Esophagus (tissue), 2 donors: ENCODE data around the gene SPEN. TPM values are rescaled to one million over a fixed set of nuclear protein-coding genes. Genes with fewer than 3 reads are reported as not detected.

Source experiments
- H3K27ac ChIP-seq, 2 donors: one replicate each; pipeline ENCODE4 v1.5.1; 2013; ENCODE audit warnings: low read depth in 2 of 2, mild to moderate bottlenecking in 2 of 2, inconsistent platforms in 1 of 2, low read length in 1 of 2, moderate library complexity in 1 of 2
- H3K27me3 ChIP-seq, 2 donors: one replicate each; pipeline ENCODE4 v1.6.1; 2013; ENCODE audit warnings: low read length in 2 of 2, control low read depth in 1 of 2, mild to moderate bottlenecking in 1 of 2; ENCODE audit not compliant: insufficient read depth in 2 of 2, control insufficient read depth in 1 of 2
- H3K36me3 ChIP-seq, 2 donors: one replicate each; pipeline ENCODE4 v1.6.1; 2013; ENCODE audit warnings: low read length in 1 of 2; ENCODE audit not compliant: control insufficient read depth in 2 of 2, insufficient read depth in 2 of 2
- H3K4me1 ChIP-seq, 2 donors: one replicate each; pipeline ENCODE4 v1.6.1; 2013; ENCODE audit warnings: low read length in 1 of 2; ENCODE audit not compliant: control insufficient read depth in 2 of 2, insufficient read depth in 2 of 2
- H3K4me3 ChIP-seq, 2 donors: one replicate each; pipeline ENCODE4 v1.5.1; 2013; ENCODE audit warnings: low read length in 2 of 2, mild to moderate bottlenecking in 2 of 2, low read depth in 1 of 2, moderate library complexity in 1 of 2
- H3K9me3 ChIP-seq, 2 donors: one replicate each; pipeline ENCODE4 v1.6.1; 2013; ENCODE audit warnings: mild to moderate bottlenecking in 2 of 2, low read depth in 1 of 2, low read length in 1 of 2, moderate library complexity in 1 of 2; ENCODE audit not compliant: control insufficient read depth in 2 of 2, insufficient read depth in 1 of 2
- whole genome bisulfite sequencing, 2 donors: extraction: QIAGEN DNeasy Blood & Tissue Kit; methylation state at CpG; one replicate each; pipeline ENCODE4 v1.1.7; 2013; 5-methylcytosine and 5-hydroxymethylcytosine counted together
- polyA plus RNA-seq, 2 donors: library from polyadenylated mRNA; stranded (reverse); fragments of 200-250 nt; gene quantifications; one replicate each; pipeline ENCODE4 v1.2.3, GENCODE V29; 2013
- donor health status: healthy with polysubstance abuse.
- donor health status: Bipolar disorder and iron deficiency.

Gene SPEN
- polyA plus RNA-seq, 2 donors = 14.4 to 15.3 TPM

DNA sequence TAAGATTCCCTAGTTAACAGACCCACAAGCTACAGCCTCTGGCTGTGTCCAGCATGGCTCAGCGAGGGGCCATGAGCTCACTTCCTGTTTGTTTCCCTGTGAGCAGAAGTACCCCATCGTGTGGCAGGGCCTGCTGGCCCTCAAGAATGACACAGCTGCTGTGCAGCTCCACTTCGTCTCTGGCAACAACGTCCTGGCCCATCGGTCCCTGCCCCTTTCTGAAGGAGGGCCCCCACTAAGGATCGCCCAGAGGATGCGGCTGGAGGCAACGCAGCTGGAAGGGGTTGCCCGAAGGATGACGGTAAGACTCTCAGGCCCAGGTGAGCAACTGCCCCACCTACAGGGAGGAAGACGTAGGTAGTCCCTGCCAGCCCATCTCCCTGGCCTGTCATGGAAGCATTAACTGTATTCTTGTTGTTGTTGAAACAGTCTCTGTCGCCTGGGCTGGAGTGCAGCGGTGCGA, 90.2 kb downstream of the SPEN start:
- 69 to 72% methylated on average over 14 of the region's 14 CpGs for WGBS, 2 donors
- Histone ChIP-seq H3K9me3 (no peaks in the 10 kb centered on the region), H3K27ac (peak overlapping the region in 1 of 2 donors; percentile 34), H3K36me3 (peaks cover 32 to 79% of the 10 kb centered on the region in 2 donors), H3K4me1 (peaks cover 0 to 2% of the 10 kb centered on the region in 2 donors), H3K4me3 (no peak overlapping the region), H3K27me3 (no peaks in the 10 kb centered on the region)

DNA sequence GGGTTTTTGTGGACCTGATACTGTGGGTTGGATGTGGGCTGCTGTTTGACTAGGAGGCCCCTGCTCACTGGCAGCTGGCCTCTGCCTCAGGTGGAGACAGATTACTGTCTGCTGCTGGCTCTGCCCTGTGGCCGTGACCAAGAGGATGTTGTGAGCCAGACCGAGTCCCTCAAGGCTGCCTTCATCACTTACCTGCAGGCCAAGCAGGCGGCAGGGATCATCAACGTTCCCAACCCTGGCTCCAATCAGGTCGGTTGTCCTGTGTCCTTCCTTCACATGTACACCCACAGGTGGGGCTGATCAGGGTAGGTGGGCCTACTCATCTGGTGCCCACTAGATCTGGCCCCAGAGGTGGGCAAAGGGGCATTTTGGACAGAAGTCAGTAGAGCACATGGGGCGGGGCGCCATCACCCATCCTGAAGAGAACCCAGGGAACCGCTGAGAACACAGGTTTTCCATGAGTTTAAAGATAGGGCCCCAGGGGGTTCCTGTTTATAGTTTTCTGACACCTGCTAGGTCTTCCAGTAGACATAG, 91.2 kb downstream of the SPEN start:
- Histone ChIP-seq H3K36me3 (peaks cover 39 to 79% of the 10 kb centered on the region in 2 donors), H3K27ac (peak overlapping the region in 1 of 2 donors; percentile 35)
- 90 to 93% methylated on average over 8 of the region's 8 CpGs for WGBS, 2 donors

GRCh38 chr1:15939181-15940109, 91.9 kb downstream of the SPEN start:
- peaks cover 32 to 79% of the 10 kb centered on the region in 2 donors for H3K36me3 ChIP-seq
- H3K27ac ChIP-seq = peak overlapping the region; percentile 29 to 45
- H3K27me3 ChIP-seq = no peaks in the 10 kb centered on the region

More for the DNA sequence above, 91.2 kb downstream of the SPEN start:
- peaks cover 0 to 2% of the 10 kb centered on the region in 2 donors for H3K4me1 ChIP-seq
- H3K4me3 ChIP-seq = no peak overlapping the region
- H3K9me3 ChIP-seq = no peaks in the 10 kb centered on the region
- no peaks in the 10 kb centered on the region for H3K27me3 ChIP-seq

GRCh38 chr1:15940110-15941043, 92.9 kb downstream of the SPEN start:
- H3K27me3 ChIP-seq = no peaks in the 10 kb centered on the region
- H3K4me1 ChIP-seq = peaks cover 0 to 2% of the 10 kb centered on the region in 2 donors
- H3K27ac ChIP-seq = no peak overlapping the region
- H3K4me3 ChIP-seq = no peak overlapping the region
- 87 to 91% methylated on average over 13 of the region's 13 CpGs for WGBS, 2 donors
- H3K9me3 ChIP-seq = no peaks in the 10 kb centered on the region
- H3K36me3 ChIP-seq = peaks cover 28 to 79% of the 10 kb centered on the region in 2 donors

More at GRCh38 chr1:15939181-15940109, 91.9 kb downstream of the SPEN start:
- H3K4me3 ChIP-seq = no peak overlapping the region
- peaks cover 0 to 2% of the 10 kb centered on the region in 2 donors for H3K4me1 ChIP-seq
- 48 to 55% methylated on average over 17 of the region's 17 CpGs for whole genome bisulfite sequencing, 2 donors
- H3K9me3 ChIP-seq = no peaks in the 10 kb centered on the region

- H3K27me3 ChIP-seq = no peaks in the 10 kb centered on the region
- H3K9me3 ChIP-seq = no peaks in the 10 kb centered on the region
- H3K4me3 ChIP-seq = no peak overlapping the region
- peaks cover 0 to 2% of the 10 kb centered on the region in 2 donors for H3K4me1 ChIP-seq
- peaks cover 25 to 80% of the 10 kb centered on the region in 2 donors for H3K36me3 ChIP-seq
- no peak overlapping the region for H3K27ac ChIP-seq
- 85 to 87% methylated on average over 13 of the region's 13 CpGs for WGBS, 2 donors
Observed at GRCh38 chr1:15941044-15941840, 93.7 kb downstream of the SPEN start.

DNA sequence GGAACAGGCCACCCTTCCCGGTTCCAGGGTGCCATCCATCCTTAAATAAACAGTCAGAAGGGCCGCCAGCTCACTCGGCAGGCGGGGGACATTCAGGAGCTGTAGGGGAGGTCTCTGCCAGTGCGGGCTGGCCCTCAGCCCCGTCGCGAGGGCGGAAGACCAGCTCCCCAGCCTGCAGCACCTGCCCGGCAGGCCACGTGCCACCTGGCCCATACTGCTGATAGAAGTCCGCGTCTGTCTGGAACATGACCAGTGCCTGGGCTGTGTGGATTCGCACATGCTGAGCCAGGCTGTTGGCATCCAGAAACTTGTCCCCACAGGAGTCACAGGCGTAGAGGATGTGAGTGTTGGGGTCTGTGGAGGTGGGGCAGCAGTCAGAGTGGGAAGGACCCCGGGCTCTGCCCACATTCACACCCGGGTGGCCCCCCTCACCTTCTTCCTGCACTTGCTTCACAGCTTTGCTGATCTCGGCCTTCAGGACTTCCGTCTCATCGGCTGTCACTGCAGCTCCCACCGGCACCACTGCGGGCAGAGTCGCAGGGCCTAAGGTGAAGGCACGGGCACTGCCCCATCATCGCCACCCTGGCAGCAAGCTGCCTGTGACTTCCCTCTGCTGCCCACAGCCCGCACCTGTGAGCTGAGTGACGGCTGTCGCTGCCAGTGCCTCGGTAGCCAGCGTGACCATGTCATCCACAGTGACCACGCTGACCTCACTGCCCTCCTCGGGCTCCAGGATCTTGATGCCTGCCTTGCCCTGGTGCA, 94.6 kb downstream of the SPEN start:
- Histone ChIP-seq H3K4me1 (peaks cover under 1 to 2% of the 10 kb centered on the region in 2 donors), H3K27ac (no peak overlapping the region), H3K27me3 (no peaks in the 10 kb centered on the region), H3K9me3 (no peaks in the 10 kb centered on the region), H3K4me3 (no peak overlapping the region), H3K36me3 (peaks cover 24 to 85% of the 10 kb centered on the region in 2 donors)
- 73 to 75% methylated on average over 32 of the region's 32 CpGs for WGBS, 2 donors

DNA sequence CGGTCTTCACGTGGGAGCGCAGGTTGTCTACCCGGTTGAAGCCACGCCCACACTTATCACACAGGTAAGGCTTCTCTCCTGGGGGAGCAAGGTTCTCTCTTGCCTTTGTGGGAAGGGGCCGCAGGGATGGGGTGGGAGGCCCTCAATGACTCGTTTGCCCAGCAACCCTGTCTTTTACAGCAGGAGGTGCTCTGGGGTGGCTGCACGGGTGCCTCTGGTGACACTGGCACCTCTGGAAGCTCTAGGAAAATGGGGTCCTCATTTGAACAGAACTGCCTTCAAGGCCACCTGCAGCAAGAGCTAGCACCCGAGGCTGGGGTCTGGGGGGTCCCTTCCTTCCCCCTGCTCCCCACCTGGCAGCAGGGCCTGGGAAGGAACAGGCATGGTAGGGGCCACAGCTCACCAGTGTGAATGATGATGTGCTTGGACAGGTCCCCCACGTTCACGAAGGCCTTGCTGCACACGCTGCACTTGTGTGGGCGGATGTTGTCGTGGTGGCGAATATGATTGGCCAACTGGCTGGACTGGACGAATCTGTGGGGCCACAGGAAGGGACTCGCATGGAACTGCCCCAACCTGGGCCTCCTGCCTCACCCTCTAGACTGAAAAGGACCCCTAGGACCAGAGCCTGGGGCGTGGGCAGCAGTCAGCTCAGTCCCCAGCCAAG, 95.3 kb downstream of the SPEN start:
- no peaks in the 10 kb centered on the region for H3K27me3 ChIP-seq
- no peaks in the 10 kb centered on the region for H3K9me3 ChIP-seq
- WGBS, 2 donors = 73 to 75% methylated on average over 18 of the region's 18 CpGs
- H3K27ac ChIP-seq = no peak overlapping the region
- peaks cover 22 to 84% of the 10 kb centered on the region in 2 donors for H3K36me3 ChIP-seq
- H3K4me3 ChIP-seq = no peak overlapping the region
- H3K4me1 ChIP-seq = peaks cover 2 to 3% of the 10 kb centered on the region in 2 donors
